ENCODE results near the gene CTSO. TPM values are rescaled to one million over a fixed set of nuclear protein-coding genes. Genes with fewer than 3 reads are reported as not detected.

The CTSO gene
- total RNA-seq, 1 donor, result 25.0 TPM

DNA sequence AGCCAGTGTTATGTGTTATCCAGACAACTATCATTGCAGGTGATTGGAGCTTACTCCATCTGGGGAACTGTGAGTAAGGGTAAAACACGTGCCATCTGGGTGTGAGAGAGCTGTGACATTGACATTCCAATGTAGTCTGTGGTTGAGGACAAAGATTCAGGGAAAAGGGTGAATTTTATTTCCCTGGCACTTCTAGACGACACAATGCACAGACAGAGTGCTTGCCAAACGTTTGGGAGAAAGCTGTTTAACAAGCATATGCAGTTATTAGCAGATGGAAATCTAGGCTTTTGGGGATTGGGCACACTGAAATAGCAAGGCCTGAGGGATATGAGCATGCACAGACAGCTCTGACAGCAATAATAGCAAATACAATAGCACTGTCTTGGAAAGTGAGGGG lies 21.3 kb upstream of the CTSO start:
- no peaks in the 10 kb centered on the region for H3K36me3 ChIP-seq (ENCODE audit: insufficient read depth, low read length)
- no peak overlapping the region for H2AFZ ChIP-seq (ENCODE audit: low read length)

GRCh38 chr4:155974476-155974749 lies 20.7 kb upstream of the CTSO start:
- Histone ChIP-seq H3K4me1 (ENCODE audit: insufficient read depth, low read length) (peaks cover 5% of the 10 kb centered on the region), H3K79me2 (ENCODE audit: insufficient read depth, low read length) (no peaks in the 10 kb centered on the region), H3K4me2 (ENCODE audit: insufficient read depth, low read length) (no peak overlapping the region), H3K36me3 (ENCODE audit: insufficient read depth, low read length) (no peaks in the 10 kb centered on the region), H3K27me3 (ENCODE audit: insufficient read depth, low read length) (no peaks in the 10 kb centered on the region), H3K9me3 (ENCODE audit: low read depth, low read length) (no peaks in the 10 kb centered on the region), H4K20me1 (ENCODE audit: insufficient read depth, low read length) (no peaks in the 10 kb centered on the region), H3K27ac (ENCODE audit: low read depth, low read length) (no peak overlapping the region), H3K4me3 (ENCODE audit: insufficient read depth, low read length) (no peak overlapping the region), H2AFZ (ENCODE audit: low read length) (no peak overlapping the region)
- no peak for TF ChIP-seq CTCF (IDR thresholded peaks at IDR 0.05; ENCODE audit: extremely low read depth, low read depth, low read length)
- no peak for DNase-seq (ENCODE audit: insufficient read length, low spot score, missing footprints)

More for the DNA sequence above, 21.3 kb upstream of the CTSO start:
- H3K27me3 ChIP-seq (ENCODE audit: insufficient read depth, low read length), result no peaks in the 10 kb centered on the region
- DNase-seq (ENCODE audit: insufficient read length, low spot score, missing footprints), result no peak
- no peak for TF ChIP-seq CTCF (IDR thresholded peaks at IDR 0.05; ENCODE audit: extremely low read depth, low read depth, low read length)
- no peak overlapping the region for H3K4me2 ChIP-seq (ENCODE audit: insufficient read depth, low read length)
- no peak overlapping the region for H3K27ac ChIP-seq (ENCODE audit: low read depth, low read length)
- no peaks in the 10 kb centered on the region for H3K9me3 ChIP-seq (ENCODE audit: low read depth, low read length)
- H3K4me1 ChIP-seq (ENCODE audit: insufficient read depth, low read length), result peaks cover 5% of the 10 kb centered on the region
- no peaks in the 10 kb centered on the region for H3K79me2 ChIP-seq (ENCODE audit: insufficient read depth, low read length)
- no peaks in the 10 kb centered on the region for H4K20me1 ChIP-seq (ENCODE audit: insufficient read depth, low read length)
- H3K4me3 ChIP-seq (ENCODE audit: insufficient read depth, low read length), result no peak overlapping the region

GRCh38 chr4:155973639-155974475 lies 20.2 kb upstream of the CTSO start:
- Histone ChIP-seq H3K27ac (ENCODE audit: low read depth, low read length) (no peak overlapping the region), H3K4me3 (ENCODE audit: insufficient read depth, low read length) (no peak overlapping the region), H3K4me1 (ENCODE audit: insufficient read depth, low read length) (peaks cover 5% of the 10 kb centered on the region), H3K36me3 (ENCODE audit: insufficient read depth, low read length) (no peaks in the 10 kb centered on the region), H3K27me3 (ENCODE audit: insufficient read depth, low read length) (no peaks in the 10 kb centered on the region), H4K20me1 (ENCODE audit: insufficient read depth, low read length) (no peaks in the 10 kb centered on the region), H3K4me2 (ENCODE audit: insufficient read depth, low read length) (peak overlapping the region; percentile 16), H3K9me3 (ENCODE audit: low read depth, low read length) (no peaks in the 10 kb centered on the region), H3K79me2 (ENCODE audit: insufficient read depth, low read length) (no peaks in the 10 kb centered on the region), H2AFZ (ENCODE audit: low read length) (no peak overlapping the region)
- TF ChIP-seq CTCF (IDR thresholded peaks at IDR 0.05; ENCODE audit: extremely low read depth, low read depth, low read length), result no peak
- peak; percentile 61 for DNase-seq (ENCODE audit: insufficient read length, low spot score, missing footprints)

DNA sequence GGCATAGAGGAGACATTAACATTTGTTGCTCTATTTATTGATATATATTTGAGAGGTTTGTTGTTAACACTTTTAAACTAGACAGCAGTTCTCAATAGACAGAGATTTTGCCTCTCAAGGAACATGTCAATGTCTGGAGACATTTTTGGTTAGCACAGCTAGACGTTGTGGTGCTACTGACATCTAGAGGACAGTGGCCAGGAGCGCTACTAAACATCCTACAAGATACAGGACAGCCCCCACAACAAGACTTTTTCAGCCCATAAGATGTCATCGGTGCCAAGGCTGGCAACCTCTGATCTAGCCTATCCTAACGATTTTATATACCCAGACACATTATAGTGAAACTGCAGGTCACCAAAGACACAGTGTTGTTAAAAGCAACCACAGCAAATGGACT lies 18.4 kb upstream of the CTSO start:
- H3K27me3 ChIP-seq (ENCODE audit: insufficient read depth, low read length), result no peaks in the 10 kb centered on the region
- no peak overlapping the region for H2AFZ ChIP-seq (ENCODE audit: low read length)
- no peaks in the 10 kb centered on the region for H3K79me2 ChIP-seq (ENCODE audit: insufficient read depth, low read length)
- no peak overlapping the region for H3K27ac ChIP-seq (ENCODE audit: low read depth, low read length)
- no peaks in the 10 kb centered on the region for H3K36me3 ChIP-seq (ENCODE audit: insufficient read depth, low read length)
- no peaks in the 10 kb centered on the region for H4K20me1 ChIP-seq (ENCODE audit: insufficient read depth, low read length)
- H3K4me3 ChIP-seq (ENCODE audit: insufficient read depth, low read length), result no peak overlapping the region
- no peaks in the 10 kb centered on the region for H3K9me3 ChIP-seq (ENCODE audit: low read depth, low read length)
- DNase-seq (ENCODE audit: insufficient read length, low spot score, missing footprints), result no peak
- H3K4me2 ChIP-seq (ENCODE audit: insufficient read depth, low read length), result no peak overlapping the region
- peak; percentile 59 for TF ChIP-seq CTCF (IDR thresholded peaks at IDR 0.05; ENCODE audit: extremely low read depth, low read depth, low read length)
- H3K4me1 ChIP-seq (ENCODE audit: insufficient read depth, low read length), result peaks cover 5% of the 10 kb centered on the region

All from osteoblast (primary cell).